MCF 10A (cell line): ENCODE measurements around the gene MEA1. TPM values are rescaled to one million over a fixed set of nuclear protein-coding genes. Genes with fewer than 3 reads are reported as not detected.

Experiments used
- BruUV-seq: library from RNA; stranded (reverse); fragments of 400-500 nt; replicated peaks from 2 replicates; lab custom pipeline; 2021; lab: Mats Ljungman, UMichigan
- CTCF ChIA-PET: fragments of 300-600 bp; sonication (Branson Sonifier 250); formaldehyde crosslinking; extraction: SDS; loops from one replicate; lab custom pipeline; 2021; ENCODE audit warnings: antibody characterized with exemption, inconsistent platforms; lab: Yijun Ruan, JAX
- POLR2A ChIA-PET: fragments of 300-600, 350-650 bp; sonication (Branson Sonifier 250); formaldehyde crosslinking; extraction: SDS; loops from one replicate; lab custom pipeline; 2020; ENCODE audit warnings: antibody characterized with exemption, inconsistent platforms; lab: Yijun Ruan, JAX
- DNase-seq: peaks from one replicate; pipeline ENCODE4 v3.0.0-alpha.2; 2018; ENCODE audit not compliant: unreplicated experiment
- H3K27ac Mint-ChIP-seq: one replicate; pipeline ENCODE4 v1.8.0; 2022; ENCODE audit warnings: mild to moderate bottlenecking, low read depth, mixed read lengths; ENCODE audit not compliant: unreplicated experiment
- H3K27me3 Mint-ChIP-seq: one replicate; pipeline ENCODE4 v1.8.0; 2022; ENCODE audit warnings: mixed read lengths; ENCODE audit not compliant: insufficient read depth, unreplicated experiment
- H3K36me3 Mint-ChIP-seq: one replicate; pipeline ENCODE4 v1.8.0; 2022; ENCODE audit warnings: mild to moderate bottlenecking, moderate library complexity, mixed read lengths; ENCODE audit not compliant: insufficient read depth, unreplicated experiment
- H3K4me1 Mint-ChIP-seq: one replicate; pipeline ENCODE4 v1.8.0; 2022; ENCODE audit warnings: mixed read lengths; ENCODE audit not compliant: insufficient read depth, unreplicated experiment
- H3K4me3 Mint-ChIP-seq: one replicate; pipeline ENCODE4 v1.8.0; 2022; ENCODE audit warnings: mild to moderate bottlenecking, moderate library complexity, mixed read lengths; ENCODE audit not compliant: unreplicated experiment
- H3K9me3 Mint-ChIP-seq: one replicate; pipeline ENCODE4 v1.8.0; 2022; ENCODE audit warnings: mixed read lengths; ENCODE audit not compliant: unreplicated experiment
- CTCF ChIP-seq: fragments of 200-600 bp; IDR thresholded peaks from one replicate; pipeline ENCODE4 v1.8.0; 2022; ENCODE audit warnings: antibody characterized with exemption, mild to moderate bottlenecking; ENCODE audit not compliant: unreplicated experiment
- intact Hi-C: fragments of 100-400 bp; cut with micrococcal nuclease; formaldehyde crosslinking; loops from 2 replicates; pipeline ENCODE4 v1.14.1; 2022
- total RNA-seq: library from RNA; stranded (reverse); gene quantifications from 2 replicates; pipeline ENCODE4 v1.2.3, GENCODE V29; 2022

Gene MEA1
- total RNA-seq, 1 experiment from 2014 or later = 71.8 TPM

GRCh38 chr6:43032326-43032725, 18.6 kb upstream of the MEA1 start:
- Mint-ChIP-seq H3K9me3 (no peaks in the 10 kb centered on the region), H3K4me3 (no peak overlapping the region), H3K27ac (no peak overlapping the region), H3K27me3 (no peaks in the 10 kb centered on the region), H3K4me1 (no peaks in the 10 kb centered on the region), H3K36me3 (peaks cover 83% of the 10 kb centered on the region)
- ChIA-PET CTCF (interaction anchor here (0.7 kb wide), 1 partner anchor 255 kb away, joined by 3 read pairs; no protein-coding TSS in a partner anchor), POLR2A (interaction anchor here (0.9 to 2.4 kb wide), 3 partner anchors 9 to 18 kb away, joined by 3 to 6 read pairs (median 3); partner anchors contain the start of genes KLHDC3, MEA1 and RRP36)
- intact Hi-C loops = no loop called here
- no peak for TF ChIP-seq CTCF
- DNase-seq = no peak
- BruUV-seq = no TSS peak

GRCh38 chr6:43029120-43029519, 15.4 kb upstream of the MEA1 start:
- no peak for TF ChIP-seq CTCF
- DNase-seq = no peak
- intact Hi-C loops = no loop called here
- Mint-ChIP-seq H3K9me3 (no peaks in the 10 kb centered on the region), H3K36me3 (peaks cover 97% of the 10 kb centered on the region), H3K4me3 (no peak overlapping the region), H3K27ac (no peak overlapping the region), H3K27me3 (no peaks in the 10 kb centered on the region), H3K4me1 (peaks cover 6% of the 10 kb centered on the region)
- ChIA-PET POLR2A (interaction anchor here (1.0 to 1.1 kb wide), 2 partner anchors 15 to 45 kb away, joined by 3 read pairs; partner anchors contain the start of genes KLHDC3 and PPP2R5D), CTCF (no interaction called here)
- BruUV-seq = TSS peak; percentile 49

GRCh38 chr6:43026365-43026764, 12.6 kb upstream of the MEA1 start:
- peaks cover 79% of the 10 kb centered on the region for H3K36me3 Mint-ChIP-seq
- H3K27ac Mint-ChIP-seq = no peak overlapping the region
- DNase-seq = no peak
- peaks cover 9% of the 10 kb centered on the region for H3K4me1 Mint-ChIP-seq
- no peak overlapping the region for H3K4me3 Mint-ChIP-seq
- intact Hi-C loops = no loop called here
- no peak for TF ChIP-seq CTCF
- no peaks in the 10 kb centered on the region for H3K9me3 Mint-ChIP-seq
- no peaks in the 10 kb centered on the region for H3K27me3 Mint-ChIP-seq
- BruUV-seq = no TSS peak
- ChIA-PET POLR2A (interaction anchor here (2.1 kb wide), 1 partner anchor 12 kb away, joined by 8 read pairs; the partner anchor contains the start of genes KLHDC3 and MEA1), CTCF (interaction anchor here (0.6 kb wide), 2 partner anchors 30 to 1709 kb away, joined by 3 to 4 read pairs; no protein-coding TSS in a partner anchor)

- Mint-ChIP-seq H3K4me1 (peaks cover 9% of the 10 kb centered on the region), H3K9me3 (no peaks in the 10 kb centered on the region), H3K36me3 (peaks cover 68% of the 10 kb centered on the region), H3K27ac (peak overlapping the region; percentile 5), H3K4me3 (no peak overlapping the region), H3K27me3 (no peaks in the 10 kb centered on the region)
- BruUV-seq = no TSS peak
- CTCF ChIA-PET = no interaction called here
- intact Hi-C loops = no loop called here
- no peak for DNase-seq
- POLR2A ChIA-PET = interaction anchor here (0.5 to 2.1 kb wide), 9 partner anchors 8 to 91 kb away, joined by 3 to 8 read pairs (median 3); partner anchors contain the start of genes CUL7, KLHDC3, MEA1 and PPP2R5D
- TF ChIP-seq CTCF = no peak
Observed at GRCh38 chr6:43024436-43024835, 10.7 kb upstream of the MEA1 start.
